GM12865 (cell line): ENCODE measurements around the gene RPL3.

ENCODE experiments used
- DNase-seq: peaks from one replicate; pipeline ENCODE4 v3.0.0; 2010; ENCODE audit warnings: low read depth
- H3K4me3 ChIP-seq: 2 replicates; pipeline ENCODE4 v1.5.1; 2011; ENCODE audit warnings: mild to moderate bottlenecking, low read depth, low read length, control low read depth
- TF ChIP-seq, protein P1 (sequence below): IDR thresholded peaks from 2 replicates; pipeline ENCODE4 v1.5.1; 2011; ENCODE audit warnings: low read length, control low read depth, low read depth, inconsistent platforms; ENCODE audit not compliant: insufficient read depth; ENCODE audit errors: missing control alignments

Gene RPL3

GRCh38 chr22:39309881-39310714, 9.3 kb downstream of the RPL3 start:
- DNase-seq = peak; percentile 45
- TF ChIP-seq, protein P1, sequence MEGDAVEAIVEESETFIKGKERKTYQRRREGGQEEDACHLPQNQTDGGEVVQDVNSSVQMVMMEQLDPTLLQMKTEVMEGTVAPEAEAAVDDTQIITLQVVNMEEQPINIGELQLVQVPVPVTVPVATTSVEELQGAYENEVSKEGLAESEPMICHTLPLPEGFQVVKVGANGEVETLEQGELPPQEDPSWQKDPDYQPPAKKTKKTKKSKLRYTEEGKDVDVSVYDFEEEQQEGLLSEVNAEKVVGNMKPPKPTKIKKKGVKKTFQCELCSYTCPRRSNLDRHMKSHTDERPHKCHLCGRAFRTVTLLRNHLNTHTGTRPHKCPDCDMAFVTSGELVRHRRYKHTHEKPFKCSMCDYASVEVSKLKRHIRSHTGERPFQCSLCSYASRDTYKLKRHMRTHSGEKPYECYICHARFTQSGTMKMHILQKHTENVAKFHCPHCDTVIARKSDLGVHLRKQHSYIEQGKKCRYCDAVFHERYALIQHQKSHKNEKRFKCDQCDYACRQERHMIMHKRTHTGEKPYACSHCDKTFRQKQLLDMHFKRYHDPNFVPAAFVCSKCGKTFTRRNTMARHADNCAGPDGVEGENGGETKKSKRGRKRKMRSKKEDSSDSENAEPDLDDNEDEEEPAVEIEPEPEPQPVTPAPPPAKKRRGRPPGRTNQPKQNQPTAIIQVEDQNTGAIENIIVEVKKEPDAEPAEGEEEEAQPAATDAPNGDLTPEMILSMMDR = no peak

DNA sequence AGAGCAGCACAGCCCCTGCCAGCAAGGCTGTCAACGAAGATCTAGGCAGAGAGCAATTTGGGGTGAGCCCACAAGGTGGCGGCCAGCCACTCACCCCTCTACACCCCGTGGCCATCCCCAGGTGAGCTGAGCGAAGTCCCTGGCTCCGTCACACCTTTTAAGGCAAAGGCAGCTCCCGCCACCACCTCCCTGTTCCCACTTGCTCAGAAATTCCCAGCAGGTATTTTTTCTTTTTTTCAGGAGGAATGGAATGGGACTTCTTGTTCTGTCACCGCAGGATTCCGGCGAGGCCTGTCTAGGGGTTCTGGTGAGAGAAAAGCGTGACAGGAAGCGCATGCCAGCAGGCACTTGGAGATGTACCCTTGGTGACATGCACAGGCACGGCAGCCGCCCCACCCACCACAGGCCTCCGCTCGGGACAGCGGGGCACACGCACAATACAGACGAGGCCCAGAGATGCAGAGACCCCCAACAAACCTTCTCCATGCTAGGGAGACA, 10.0 kb downstream of the RPL3 start:
- TF ChIP-seq, protein P1 = peak; percentile 12
- no peak overlapping the region for H3K4me3 ChIP-seq
- no peak for DNase-seq

More at GRCh38 chr22:39309881-39310714, 9.3 kb downstream of the RPL3 start:
- H3K4me3 ChIP-seq = no peak overlapping the region

DNA sequence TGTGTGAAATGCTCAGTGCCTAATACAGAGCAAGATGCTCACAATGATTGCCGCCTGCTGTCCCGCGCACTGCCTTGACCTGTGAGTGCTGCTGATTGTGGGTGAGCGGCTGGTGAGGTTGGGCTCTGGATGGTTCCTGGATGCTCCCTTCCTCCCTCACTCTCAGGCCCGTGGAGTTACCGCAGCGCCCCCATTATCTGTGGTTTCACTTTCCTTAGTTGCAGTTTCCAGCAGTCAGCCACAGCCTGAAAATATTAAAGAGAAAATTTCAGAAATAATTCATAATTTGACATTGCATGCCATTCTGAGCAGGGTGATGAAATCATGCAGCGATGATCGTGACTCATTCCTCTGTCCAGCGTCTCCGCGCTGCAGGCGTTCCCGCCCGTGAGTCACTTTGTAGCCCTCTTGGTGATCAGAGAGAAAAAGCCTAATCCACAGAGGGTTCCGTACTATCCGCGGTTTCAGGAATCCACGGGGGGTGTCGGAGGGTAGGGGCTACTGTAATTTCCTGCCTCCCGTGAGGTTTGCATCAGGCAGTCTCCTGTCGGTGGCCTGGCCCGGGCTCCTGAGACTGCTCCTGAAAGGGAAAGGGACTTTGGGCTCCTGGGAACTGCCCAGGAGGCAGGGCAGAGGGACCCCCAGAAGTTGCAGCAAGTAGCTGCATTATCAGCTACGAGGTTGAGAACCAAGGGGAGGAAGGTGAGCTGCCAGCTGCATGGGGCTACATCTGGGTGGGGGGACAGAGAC, 10.6 kb downstream of the RPL3 start:
- TF ChIP-seq, protein P1 = no peak
- H3K4me3 ChIP-seq = no peak overlapping the region
- DNase-seq = no peak

GRCh38 chr22:39306456-39307361, 12.7 kb downstream of the RPL3 start:
- no peak overlapping the region for H3K4me3 ChIP-seq
- peak; percentile 69 for DNase-seq
- TF ChIP-seq, protein P1 = peak; percentile 75

- no peak for DNase-seq
- H3K4me3 ChIP-seq = no peak overlapping the region
- TF ChIP-seq, protein P1 = no peak
Measured at GRCh38 chr22:39303892-39304671, 15.3 kb downstream of the RPL3 start.

DNA sequence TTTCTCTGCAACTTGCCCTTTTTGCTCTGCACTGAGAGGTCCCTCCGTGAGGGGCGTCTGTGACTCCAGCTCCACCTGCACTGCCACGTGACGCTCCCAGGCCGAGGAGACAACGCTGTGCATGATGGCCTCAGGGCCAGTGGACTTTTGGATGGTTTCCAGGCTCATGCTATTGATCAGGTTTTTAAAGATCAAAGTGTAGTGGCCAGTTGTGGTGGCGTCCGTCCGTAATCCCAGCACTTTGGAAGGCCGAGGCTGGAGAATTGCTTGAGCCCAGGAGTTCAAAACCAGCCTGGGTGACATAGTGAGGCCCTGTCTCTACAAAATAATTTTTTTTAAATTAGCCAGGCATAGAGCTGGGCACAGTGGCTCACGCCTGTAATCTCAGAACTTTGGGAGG, 16.1 kb downstream of the RPL3 start:
- H3K4me3 ChIP-seq = no peak overlapping the region
- DNase-seq = no peak
- TF ChIP-seq, protein P1 = no peak
